ENCODE results near the gene GGA1.

DNA sequence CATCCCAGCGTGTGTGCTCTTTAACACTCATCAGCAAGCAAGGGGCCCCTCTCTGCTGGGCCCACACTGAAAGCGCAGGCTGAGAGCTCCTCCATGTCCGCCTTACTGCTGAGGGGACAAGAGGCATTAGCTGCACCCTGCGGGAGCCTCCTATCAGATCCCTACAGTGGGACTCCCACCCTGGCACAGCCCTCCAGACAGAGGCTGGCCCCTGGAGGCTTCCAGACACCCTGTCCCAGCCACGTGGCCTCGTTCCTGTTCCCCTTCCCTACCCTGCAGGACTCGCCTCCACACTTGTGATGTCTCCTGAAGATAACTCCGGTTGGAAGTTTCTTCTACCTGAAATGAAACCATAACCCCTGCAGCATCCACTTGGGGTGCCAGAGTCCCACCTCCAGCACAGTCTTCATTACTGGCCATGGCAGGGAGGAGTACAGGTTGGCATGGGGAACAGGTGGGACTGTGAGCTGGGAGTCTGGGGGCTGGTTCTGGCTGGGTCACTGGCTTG, 25.8 kb downstream of the GGA1 start:
- TF ChIP-seq, protein P1, sequence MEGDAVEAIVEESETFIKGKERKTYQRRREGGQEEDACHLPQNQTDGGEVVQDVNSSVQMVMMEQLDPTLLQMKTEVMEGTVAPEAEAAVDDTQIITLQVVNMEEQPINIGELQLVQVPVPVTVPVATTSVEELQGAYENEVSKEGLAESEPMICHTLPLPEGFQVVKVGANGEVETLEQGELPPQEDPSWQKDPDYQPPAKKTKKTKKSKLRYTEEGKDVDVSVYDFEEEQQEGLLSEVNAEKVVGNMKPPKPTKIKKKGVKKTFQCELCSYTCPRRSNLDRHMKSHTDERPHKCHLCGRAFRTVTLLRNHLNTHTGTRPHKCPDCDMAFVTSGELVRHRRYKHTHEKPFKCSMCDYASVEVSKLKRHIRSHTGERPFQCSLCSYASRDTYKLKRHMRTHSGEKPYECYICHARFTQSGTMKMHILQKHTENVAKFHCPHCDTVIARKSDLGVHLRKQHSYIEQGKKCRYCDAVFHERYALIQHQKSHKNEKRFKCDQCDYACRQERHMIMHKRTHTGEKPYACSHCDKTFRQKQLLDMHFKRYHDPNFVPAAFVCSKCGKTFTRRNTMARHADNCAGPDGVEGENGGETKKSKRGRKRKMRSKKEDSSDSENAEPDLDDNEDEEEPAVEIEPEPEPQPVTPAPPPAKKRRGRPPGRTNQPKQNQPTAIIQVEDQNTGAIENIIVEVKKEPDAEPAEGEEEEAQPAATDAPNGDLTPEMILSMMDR (IDR thresholded peaks at IDR 0.05; ENCODE audit: low read length): peak; percentile 25; the same call in 1 of the 2 replicates
- TF ChIP-seq EZH2 (IDR thresholded peaks at IDR 0.05; ENCODE audit: borderline replicate concordance, low read length): no peak

All from OCI-LY1 (cell line).